Adipocyte (in vitro differentiated cells): Measurements from ENCODE around the gene CAMTA1.

Source experiments
- DNase-seq: peaks from one replicate; pipeline ENCODE4 v3.0.0-alpha.2; 2015; ENCODE audit warnings: low read depth
- H3K27me3 ChIP-seq: replicated peaks from 2 replicates; pipeline ENCODE4 v1.7.0; 2013; ENCODE audit warnings: mild to moderate bottlenecking, low read length, moderate library complexity; ENCODE audit not compliant: control insufficient read depth, insufficient read depth
- H3K36me3 ChIP-seq: 2 replicates; pipeline ENCODE4 v1.7.0; 2013; ENCODE audit warnings: low read length, mild to moderate bottlenecking, moderate library complexity; ENCODE audit not compliant: control insufficient read depth, insufficient read depth, severe bottlenecking
- H3K4me1 ChIP-seq: 2 replicates; pipeline ENCODE4 v1.7.0; 2013; ENCODE audit warnings: mild to moderate bottlenecking, low read length, moderate library complexity; ENCODE audit not compliant: control insufficient read depth, insufficient read depth
- H3K4me3 ChIP-seq: 2 replicates; pipeline ENCODE4 v1.7.0; 2013; ENCODE audit warnings: mild to moderate bottlenecking, low read length, moderate library complexity
- H3K9ac ChIP-seq: 2 replicates; pipeline ENCODE4 v1.7.0; 2013; ENCODE audit warnings: mild to moderate bottlenecking, low read length, moderate library complexity
- H3K9me3 ChIP-seq: 2 replicates; pipeline ENCODE4 v1.7.0; 2013; ENCODE audit warnings: mild to moderate bottlenecking, low read length, moderate library complexity; ENCODE audit not compliant: control insufficient read depth

Gene CAMTA1

DNA sequence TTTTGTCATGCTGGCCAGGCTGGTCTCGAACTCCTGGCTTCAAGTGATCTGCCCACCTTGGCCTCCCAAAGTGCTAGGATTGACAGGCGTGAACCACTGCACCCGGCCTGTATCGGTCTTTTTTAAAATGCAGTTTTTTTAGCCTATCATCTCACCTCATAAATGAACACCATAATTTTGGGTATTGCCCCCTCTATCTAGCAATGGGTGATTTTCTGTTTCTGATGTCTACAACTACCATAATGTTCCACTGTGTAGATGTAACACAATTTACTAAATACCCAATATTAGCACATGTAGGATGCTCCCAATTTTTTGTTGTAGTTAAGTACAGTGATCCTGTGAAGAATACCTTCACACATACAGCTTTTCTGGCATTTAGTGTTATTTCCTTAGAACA is 2.0 kb upstream of the CAMTA1 start:
- Histone ChIP-seq H3K27me3 (no peaks in the 10 kb centered on the region), H3K36me3 (no peaks in the 10 kb centered on the region), H3K9me3 (no peaks in the 10 kb centered on the region), H3K9ac (peak overlapping the region; percentile 95), H3K4me3 (peak overlapping the region; percentile 93), H3K4me1 (peaks cover 11% of the 10 kb centered on the region)
- no peak for DNase-seq

DNA sequence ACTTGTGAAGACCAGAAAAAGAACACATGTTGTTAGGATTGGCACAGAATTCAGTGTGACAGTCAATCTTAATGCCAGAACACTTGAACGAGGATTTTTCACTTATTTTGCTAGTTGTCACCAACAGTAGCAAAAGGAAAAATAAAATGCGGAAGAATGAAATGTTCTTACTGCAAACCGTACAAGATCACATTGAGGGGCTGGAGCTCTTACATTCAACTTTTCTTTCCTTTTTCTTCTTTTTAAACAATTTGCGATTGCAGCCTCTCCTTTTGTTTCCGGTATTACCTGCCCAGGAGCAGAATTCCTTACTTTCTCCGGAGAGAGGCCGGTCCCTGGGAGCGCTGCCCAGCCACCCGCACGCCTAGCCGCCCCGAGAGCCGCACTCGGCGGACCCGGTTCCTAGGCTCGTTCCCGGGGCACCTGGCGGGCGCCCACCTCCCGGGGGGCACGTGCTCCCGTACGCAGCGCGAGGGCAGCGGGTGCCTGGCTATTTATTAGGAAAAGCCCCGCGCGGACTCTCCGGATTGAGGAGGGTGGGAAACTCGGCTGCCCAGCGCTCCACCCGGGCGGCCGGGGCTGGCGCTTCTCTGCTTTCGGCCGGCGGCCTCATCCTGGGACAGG is 1.2 kb upstream of the CAMTA1 start:
- no peaks in the 10 kb centered on the region for H3K27me3 ChIP-seq
- H3K36me3 ChIP-seq: no peaks in the 10 kb centered on the region
- H3K4me3 ChIP-seq: peak overlapping the region; percentile 93
- peaks cover 11% of the 10 kb centered on the region for H3K4me1 ChIP-seq
- H3K9me3 ChIP-seq: no peaks in the 10 kb centered on the region
- peak overlapping the region; percentile 95 for H3K9ac ChIP-seq
- no peak for DNase-seq

DNA sequence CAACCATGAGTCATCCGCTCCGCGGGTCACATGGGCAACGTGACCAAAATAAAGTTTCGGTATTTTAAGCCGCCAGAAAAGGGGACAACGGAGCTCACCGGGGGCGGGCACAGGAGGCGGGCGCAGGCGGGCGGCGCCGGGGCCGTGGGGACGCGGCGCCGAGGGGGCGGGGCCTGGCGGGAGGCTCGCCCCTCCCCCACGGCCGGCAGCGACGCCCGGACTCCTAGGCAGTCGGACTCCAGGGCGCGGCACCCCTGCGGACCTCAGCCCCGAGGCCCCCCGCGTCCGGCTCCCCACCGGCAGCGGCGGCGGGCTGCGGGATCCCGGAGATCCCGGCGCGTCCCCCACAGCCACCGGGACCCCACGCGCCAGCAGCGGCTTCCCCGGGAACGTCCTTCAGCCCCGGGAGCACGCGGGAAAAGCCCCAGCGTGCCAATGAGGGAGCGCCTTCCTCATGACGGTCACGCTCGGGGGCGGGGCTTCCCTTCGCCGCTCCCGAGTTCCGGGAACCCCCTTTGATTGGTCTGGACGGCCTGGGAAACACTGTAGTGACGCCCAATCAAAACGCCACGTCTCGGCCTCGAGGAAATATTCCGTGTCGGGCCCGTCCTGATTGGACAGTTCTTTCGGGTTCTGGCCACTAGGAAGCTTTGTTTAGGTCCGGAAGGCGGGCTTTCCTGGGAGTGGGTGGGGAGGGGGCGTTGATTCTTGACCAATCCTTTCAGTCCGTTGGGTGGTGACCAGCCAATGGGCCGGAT is 515 bp upstream of the CAMTA1 start:
- peak overlapping the region; percentile 95 for H3K9ac ChIP-seq
- H3K4me1 ChIP-seq: peaks cover 11% of the 10 kb centered on the region
- H3K9me3 ChIP-seq: no peaks in the 10 kb centered on the region
- DNase-seq: peak; percentile 100
- no peaks in the 10 kb centered on the region for H3K27me3 ChIP-seq
- H3K4me3 ChIP-seq: peak overlapping the region; percentile 93
- no peaks in the 10 kb centered on the region for H3K36me3 ChIP-seq

DNA sequence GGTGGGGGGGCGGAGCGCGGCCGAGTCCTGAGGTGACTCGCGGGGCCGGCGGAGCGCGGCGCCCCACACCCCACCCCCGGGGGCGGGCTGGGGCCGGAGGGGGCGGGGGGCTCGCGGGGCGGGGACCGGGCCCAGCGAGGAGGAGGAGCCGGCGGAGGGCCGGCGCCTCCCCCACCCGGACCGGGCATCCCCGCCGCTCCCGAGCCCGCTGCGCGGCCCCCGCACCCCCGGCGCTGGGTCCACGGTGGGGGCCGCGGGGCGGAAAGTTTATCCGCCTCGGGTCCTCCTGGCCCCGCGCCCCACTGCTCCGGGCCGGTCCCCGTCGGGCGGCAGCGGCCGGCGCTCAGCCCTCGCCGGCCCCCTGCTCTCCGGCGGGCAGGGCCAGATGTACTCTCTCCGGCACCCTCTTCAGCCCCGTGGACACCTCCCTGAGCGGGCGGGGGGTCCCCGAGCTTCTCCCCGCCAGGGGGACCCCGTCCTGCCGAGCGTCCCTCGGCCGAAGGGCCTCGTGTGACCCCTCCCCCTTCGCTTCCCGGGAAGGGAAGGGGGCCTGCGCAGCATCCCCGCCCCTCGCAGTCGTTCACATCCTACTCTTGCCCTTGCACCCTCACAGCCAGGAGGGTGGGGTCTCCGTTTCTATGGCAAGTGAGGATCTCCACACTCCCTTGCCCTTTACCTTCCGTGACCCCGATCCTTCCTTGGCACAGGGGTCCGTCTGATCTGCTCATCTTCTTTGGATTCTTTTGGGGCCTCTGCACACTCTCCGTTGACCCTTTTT is 663 bp downstream of the CAMTA1 start:
- H3K9me3 ChIP-seq: no peaks in the 10 kb centered on the region
- H3K9ac ChIP-seq: peak overlapping the region; percentile 82
- peak overlapping the region; percentile 92 for H3K4me3 ChIP-seq
- peak; percentile 70 for DNase-seq
- no peaks in the 10 kb centered on the region for H3K27me3 ChIP-seq
- H3K4me1 ChIP-seq: peaks cover 11% of the 10 kb centered on the region
- H3K36me3 ChIP-seq: no peaks in the 10 kb centered on the region

DNA sequence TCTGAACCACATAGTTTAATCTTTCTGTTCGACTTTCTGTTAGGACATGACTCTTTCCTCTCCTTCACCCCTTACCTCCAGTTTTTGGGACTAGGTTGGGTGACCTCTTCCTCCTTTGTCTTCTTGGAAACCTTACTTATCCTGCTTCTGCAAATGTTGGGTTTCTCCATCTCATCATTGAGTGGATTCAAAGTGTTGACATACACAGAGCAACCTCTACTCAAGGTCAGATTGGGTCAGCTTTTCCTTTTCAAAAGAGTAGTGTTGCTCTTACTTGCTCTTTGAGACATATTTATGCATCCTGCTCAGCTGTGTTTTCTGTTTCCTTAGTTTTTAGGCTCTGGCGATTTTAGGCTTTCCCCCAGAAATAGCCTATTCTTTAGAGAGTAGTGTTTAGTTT is 3.7 kb downstream of the CAMTA1 start:
- Histone ChIP-seq H3K4me3 (no peak overlapping the region), H3K27me3 (no peaks in the 10 kb centered on the region), H3K9ac (no peak overlapping the region), H3K9me3 (no peaks in the 10 kb centered on the region), H3K4me1 (peaks cover 7% of the 10 kb centered on the region), H3K36me3 (no peaks in the 10 kb centered on the region)
- DNase-seq: no peak

DNA sequence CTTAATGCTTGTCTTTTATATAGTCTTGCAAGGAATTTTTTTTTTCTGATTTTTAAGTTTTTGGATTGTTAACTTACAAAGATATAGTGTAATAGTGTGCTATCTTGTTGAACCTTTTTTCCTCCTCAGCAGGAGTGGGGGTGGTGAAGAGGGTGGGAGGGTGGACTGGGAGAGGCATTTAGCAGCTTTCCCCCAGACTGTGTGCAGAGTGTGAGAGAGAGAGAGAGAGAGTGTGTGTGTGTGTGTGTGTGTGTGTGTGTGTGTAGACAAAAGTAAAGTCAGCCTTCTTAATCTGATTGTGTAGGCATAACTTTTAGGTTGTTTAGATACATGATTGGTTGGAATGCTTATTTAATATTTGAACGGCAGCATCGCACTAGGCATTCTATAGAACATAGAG is 4.9 kb downstream of the CAMTA1 start:
- H3K9ac ChIP-seq: no peak overlapping the region
- no peaks in the 10 kb centered on the region for H3K9me3 ChIP-seq
- no peaks in the 10 kb centered on the region for H3K36me3 ChIP-seq
- DNase-seq: no peak
- no peak overlapping the region for H3K4me3 ChIP-seq
- H3K4me1 ChIP-seq: peaks cover 8% of the 10 kb centered on the region
- H3K27me3 ChIP-seq: no peaks in the 10 kb centered on the region

DNA sequence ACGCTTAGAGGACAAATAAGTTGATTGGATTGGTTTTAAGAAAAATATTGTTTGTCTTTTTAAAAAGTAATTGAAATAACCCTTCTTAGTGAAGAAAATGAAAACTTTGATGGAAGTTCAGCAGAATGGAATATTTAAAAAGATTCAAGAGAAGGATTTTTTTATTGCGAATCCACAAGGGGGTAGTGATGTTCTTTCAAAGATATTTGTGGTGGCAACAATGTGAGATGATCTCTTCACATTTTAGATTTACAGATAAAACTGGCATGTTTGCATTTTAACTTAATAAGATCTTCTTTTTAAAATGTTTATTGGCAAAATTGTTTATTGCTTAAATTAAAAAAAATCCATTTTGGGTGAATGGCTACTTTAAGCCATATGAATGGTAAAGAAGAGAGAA is 8.9 kb downstream of the CAMTA1 start:
- H3K4me1 ChIP-seq: peaks cover 18% of the 10 kb centered on the region
- no peaks in the 10 kb centered on the region for H3K27me3 ChIP-seq
- no peak overlapping the region for H3K4me3 ChIP-seq
- peak; percentile 79 for DNase-seq
- H3K36me3 ChIP-seq: peaks cover 1% of the 10 kb centered on the region
- peak overlapping the region; percentile 12 for H3K9ac ChIP-seq
- H3K9me3 ChIP-seq: no peaks in the 10 kb centered on the region

DNA sequence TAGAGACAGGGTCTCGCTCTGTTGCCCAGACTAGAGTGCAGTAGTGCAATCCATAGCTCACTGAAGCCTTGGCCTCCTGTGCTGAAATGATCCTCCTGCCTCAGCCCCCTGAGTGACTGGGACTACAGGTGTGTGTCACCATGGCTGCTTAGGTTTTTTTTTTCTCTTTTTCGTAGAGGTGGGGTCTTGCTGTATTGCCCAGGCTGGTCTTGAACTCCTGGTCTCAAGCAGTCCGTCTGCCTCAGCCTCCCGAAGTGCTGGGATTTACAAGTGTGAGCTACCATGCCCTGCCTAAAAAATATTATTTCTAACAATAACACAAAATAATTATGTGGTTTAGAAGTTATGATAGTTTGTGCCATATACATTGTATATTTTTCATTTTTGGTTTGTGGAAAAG is 9.9 kb downstream of the CAMTA1 start:
- DNase-seq: no peak
- no peaks in the 10 kb centered on the region for H3K9me3 ChIP-seq
- no peak overlapping the region for H3K9ac ChIP-seq
- no peak overlapping the region for H3K4me3 ChIP-seq
- H3K27me3 ChIP-seq: no peaks in the 10 kb centered on the region
- peaks cover 18% of the 10 kb centered on the region for H3K4me1 ChIP-seq
- peaks cover 2% of the 10 kb centered on the region for H3K36me3 ChIP-seq

DNA sequence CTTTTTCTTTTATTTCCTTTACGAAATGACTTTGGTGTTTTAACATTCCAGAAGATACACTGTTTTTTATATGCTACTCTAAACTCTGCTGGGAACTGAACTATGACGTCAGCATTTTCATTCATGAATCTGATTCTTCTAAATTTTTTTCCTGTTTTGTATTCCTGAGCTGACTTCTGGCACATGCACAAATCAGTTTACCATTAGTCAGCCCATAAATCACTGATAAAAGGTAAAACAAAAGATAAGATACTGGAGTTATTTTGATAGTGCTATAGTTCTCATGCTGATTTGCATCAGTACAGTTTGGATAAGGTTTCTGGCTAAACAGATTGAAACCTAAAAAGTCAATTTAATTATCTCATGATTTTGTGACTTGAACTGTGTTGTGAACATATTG is 10.4 kb downstream of the CAMTA1 start:
- Histone ChIP-seq H3K9me3 (no peaks in the 10 kb centered on the region), H3K4me1 (peaks cover 20% of the 10 kb centered on the region), H3K9ac (no peak overlapping the region), H3K4me3 (peak overlapping the region; percentile 31), H3K27me3 (no peaks in the 10 kb centered on the region), H3K36me3 (peaks cover 2% of the 10 kb centered on the region)
- DNase-seq: peak; percentile 66

DNA sequence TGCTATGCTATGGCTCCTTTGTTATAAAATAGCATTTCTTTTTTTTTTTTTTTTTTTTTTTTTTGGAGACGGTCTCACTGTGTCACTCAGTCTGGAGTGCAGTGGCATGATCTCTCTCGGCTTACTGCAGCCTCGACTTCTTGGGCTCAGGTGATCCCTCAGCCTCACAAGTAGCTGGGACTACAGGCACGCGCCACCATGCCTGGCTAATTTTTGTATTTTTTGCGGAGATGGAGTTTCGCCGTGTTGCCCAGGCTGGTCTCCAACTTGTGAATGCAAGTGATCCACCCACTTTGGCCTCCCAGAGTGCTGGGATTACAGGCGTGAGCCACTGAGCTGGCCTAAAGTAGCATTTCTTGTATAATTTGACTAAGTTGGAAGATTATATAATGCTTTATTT is 10.8 kb downstream of the CAMTA1 start:
- Histone ChIP-seq H3K9ac (peak overlapping the region; percentile 42), H3K9me3 (no peaks in the 10 kb centered on the region), H3K36me3 (peaks cover 2% of the 10 kb centered on the region), H3K4me3 (peak overlapping the region; percentile 31), H3K4me1 (peaks cover 25% of the 10 kb centered on the region), H3K27me3 (no peaks in the 10 kb centered on the region)
- no peak for DNase-seq

DNA sequence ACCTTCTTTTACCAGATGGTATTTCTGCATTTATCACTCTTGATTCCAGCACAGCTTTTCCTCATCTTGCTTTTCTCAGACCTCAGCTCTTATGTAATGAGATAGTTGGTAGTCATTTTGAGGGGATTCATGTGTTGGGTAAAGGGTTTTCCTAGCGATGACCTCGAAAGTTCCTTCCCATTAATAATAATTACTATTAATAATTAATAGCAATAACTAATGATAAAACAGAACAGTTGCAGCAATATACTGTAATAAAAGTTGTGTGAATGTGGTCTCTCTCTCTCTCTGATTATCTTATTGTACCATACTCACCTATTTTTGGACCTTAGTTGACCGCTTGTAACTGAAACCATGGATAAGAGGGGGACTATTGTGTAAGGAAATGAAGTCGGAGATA is 14.2 kb downstream of the CAMTA1 start:
- Histone ChIP-seq H3K9ac (no peak overlapping the region), H3K9me3 (no peaks in the 10 kb centered on the region), H3K27me3 (no peaks in the 10 kb centered on the region), H3K4me3 (no peak overlapping the region), H3K36me3 (peaks cover 2% of the 10 kb centered on the region), H3K4me1 (peaks cover 40% of the 10 kb centered on the region)
- DNase-seq: no peak
